Inferior parietal cortex (tissue), 1 donor: ENCODE data around the gene NAA40.

ENCODE experiments used
- DNase-seq: peaks from one replicate; pipeline ENCODE4 v3.0.0-alpha.2; 2016; ENCODE audit errors: extremely low spot score

NAA40 gene

GRCh38 chr11:63938479-63939396 lies at the start of gene NAA40:
NAA40 (plus strand) TSS chr11:63939002; CDS start chr11:63939097, 95 bp downstream.
- peak; percentile 82 for DNase-seq

- DNase-seq: no peak
Measured at GRCh38 chr11:63889344-63889743, 49.5 kb upstream of the NAA40 start.

- DNase-seq: no peak
Measured at GRCh38 chr11:63890368-63890767, 48.4 kb upstream of the NAA40 start.

- DNase-seq: no peak
Measured at GRCh38 chr11:63892228-63892627, 46.6 kb upstream of the NAA40 start.

- no peak for DNase-seq
Measured at GRCh38 chr11:63893355-63893754, 45.4 kb upstream of the NAA40 start.

- no peak for DNase-seq
Measured at GRCh38 chr11:63896071-63896470, 42.7 kb upstream of the NAA40 start.

- DNase-seq: no peak
Measured at GRCh38 chr11:63897459-63898146, 41.2 kb upstream of the NAA40 start.

GRCh38 chr11:63901660-63902059 lies 37.1 kb upstream of the NAA40 start:
- DNase-seq: no peak

- no peak for DNase-seq
Measured at GRCh38 chr11:63903884-63904283, 34.9 kb upstream of the NAA40 start.

- no peak for DNase-seq
Measured at GRCh38 chr11:63904743-63905142, 34.1 kb upstream of the NAA40 start.

- peak; percentile 68 for DNase-seq
Measured at GRCh38 chr11:63905179-63905578, 33.6 kb upstream of the NAA40 start.

- DNase-seq: no peak
Measured at GRCh38 chr11:63906087-63906486, 32.7 kb upstream of the NAA40 start.

GRCh38 chr11:63906585-63906984 lies 32.2 kb upstream of the NAA40 start:
- no peak for DNase-seq

GRCh38 chr11:63907063-63907462 lies 31.7 kb upstream of the NAA40 start:
- no peak for DNase-seq

- no peak for DNase-seq
Measured at GRCh38 chr11:63907808-63908530, 30.8 kb upstream of the NAA40 start.

GRCh38 chr11:63908631-63909401 lies 30.0 kb upstream of the NAA40 start:
- no peak for DNase-seq

GRCh38 chr11:63909591-63910506 lies 29.0 kb upstream of the NAA40 start:
- no peak for DNase-seq

GRCh38 chr11:63910675-63911074 lies 28.1 kb upstream of the NAA40 start:
- no peak for DNase-seq

GRCh38 chr11:63911440-63911839 lies 27.4 kb upstream of the NAA40 start:
- no peak for DNase-seq

GRCh38 chr11:63911876-63912275 lies 26.9 kb upstream of the NAA40 start:
- no peak for DNase-seq
